ENCODE results near the gene MPP4. TPM values are rescaled to one million over a fixed set of nuclear protein-coding genes. Genes with fewer than 3 reads are reported as not detected.

MPP4 gene
- total and polyA plus RNA-seq, 2 donors: 0.05 to 0.16 TPM

GRCh38 chr2:201644001-201644400 is 54.4 kb downstream of the MPP4 start:
- H3K36me3 ChIP-seq (ENCODE audit: control insufficient read depth in 2 of 2, insufficient read depth in 2 of 2, low read length in 1 of 2): no peaks in the 10 kb centered on the region
- peaks cover 4% of the 10 kb centered on the region in 2 donors for H3K4me1 ChIP-seq (ENCODE audit: control insufficient read depth in 2 of 2, insufficient read depth in 2 of 2, low read length in 2 of 2)
- H3K27ac ChIP-seq (ENCODE audit: low read depth in 1 of 2, low read length in 1 of 2): peak overlapping the region in 1 of 2 donors; percentile 36
- 87% methylated on average over 8 of the region's 8 CpGs for WGBS
- no peaks in the 10 kb centered on the region for H3K9me3 ChIP-seq (ENCODE audit: control insufficient read depth in 2 of 2, insufficient read depth in 1 of 2, low read length in 1 of 2)
- no peak overlapping the region for H3K4me3 ChIP-seq (ENCODE audit: low read length in 2 of 2)
- no peak for DNase-seq (ENCODE audit: low read depth in 6 of 9, low spot score in 9 of 9)
- H3K27me3 ChIP-seq (ENCODE audit: control insufficient read depth in 2 of 2, insufficient read depth in 1 of 2, low read length in 1 of 2): no peaks in the 10 kb centered on the region

GRCh38 chr2:201643216-201643890 is 55.1 kb downstream of the MPP4 start, which contains the start of gene TMEM237:
TMEM237 (minus strand) TSS chr2:201643503; CDS start chr2:201643400, 103 bp downstream.
- H3K4me1 ChIP-seq (ENCODE audit: control insufficient read depth in 2 of 2, insufficient read depth in 2 of 2, low read length in 2 of 2): peaks cover 4% of the 10 kb centered on the region in 2 donors
- WGBS: 1% methylated on average over 41 of the region's 41 CpGs
- peak within 1 kb of the TSS; percentile 84 to 89 for H3K27ac ChIP-seq (ENCODE audit: low read depth in 1 of 2, low read length in 1 of 2)

DNA sequence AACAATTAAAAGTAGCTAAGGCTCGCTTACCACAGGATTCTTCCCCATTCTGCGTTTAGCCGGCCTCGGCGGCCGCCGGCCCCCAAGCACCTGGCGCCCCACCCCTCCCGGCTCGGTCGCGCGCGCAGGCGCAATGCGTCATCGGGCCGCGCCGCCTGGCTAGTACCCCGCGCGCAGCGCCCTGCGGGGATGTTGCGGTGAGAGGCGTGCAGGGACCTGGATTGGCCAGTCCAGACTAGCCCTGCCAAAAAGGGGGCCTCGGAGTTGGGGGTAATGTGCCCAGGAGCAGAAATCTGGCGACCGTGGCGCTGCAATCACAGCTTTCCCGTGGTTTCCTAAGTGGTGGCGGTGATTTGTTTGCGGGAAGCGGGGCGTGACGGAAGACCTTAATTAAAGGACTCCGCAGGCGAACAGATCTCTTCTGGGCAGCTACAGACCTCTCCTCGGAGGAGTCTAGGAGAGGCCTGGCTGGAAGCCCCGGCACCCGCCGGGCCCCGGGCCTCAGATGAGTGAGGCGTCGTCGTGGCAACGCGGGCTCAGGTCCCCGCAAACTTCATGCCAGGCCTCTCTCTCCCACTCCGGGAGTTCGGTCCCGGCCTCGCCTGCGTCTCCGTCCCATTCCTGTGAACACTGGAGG is 55.7 kb downstream of the MPP4 start:
- under 1% methylated on average over 56 of the region's 56 CpGs for WGBS
- no peaks in the 10 kb centered on the region for H3K9me3 ChIP-seq (ENCODE audit: control insufficient read depth in 2 of 2, insufficient read depth in 1 of 2, low read length in 1 of 2)
- DNase-seq (ENCODE audit: low read depth in 6 of 9, low spot score in 9 of 9): peak; percentile 52 to 89 (median 79)
- H3K27me3 ChIP-seq (ENCODE audit: control insufficient read depth in 2 of 2, insufficient read depth in 1 of 2, low read length in 1 of 2): no peaks in the 10 kb centered on the region
- peak overlapping the region; percentile 95 to 99 for H3K4me3 ChIP-seq (ENCODE audit: low read length in 2 of 2)
- H3K27ac ChIP-seq (ENCODE audit: low read depth in 1 of 2, low read length in 1 of 2): peak overlapping the region; percentile 84 to 89
- H3K36me3 ChIP-seq (ENCODE audit: control insufficient read depth in 2 of 2, insufficient read depth in 2 of 2, low read length in 1 of 2): peaks cover 3 to 5% of the 10 kb centered on the region in 2 donors
- H3K4me1 ChIP-seq (ENCODE audit: control insufficient read depth in 2 of 2, insufficient read depth in 2 of 2, low read length in 2 of 2): peaks cover 4% of the 10 kb centered on the region in 2 donors

More at GRCh38 chr2:201643216-201643890, 55.1 kb downstream of the MPP4 start, which contains the start of gene TMEM237:
- H3K4me3 ChIP-seq (ENCODE audit: low read length in 2 of 2): peak within 1 kb of the TSS; percentile 95 to 99
- H3K27me3 ChIP-seq (ENCODE audit: control insufficient read depth in 2 of 2, insufficient read depth in 1 of 2, low read length in 1 of 2): no peaks in the 10 kb centered on the region
- H3K9me3 ChIP-seq (ENCODE audit: control insufficient read depth in 2 of 2, insufficient read depth in 1 of 2, low read length in 1 of 2): no peaks in the 10 kb centered on the region
- peaks cover 3 to 4% of the 10 kb centered on the region in 2 donors for H3K36me3 ChIP-seq (ENCODE audit: control insufficient read depth in 2 of 2, insufficient read depth in 2 of 2, low read length in 1 of 2)
- DNase-seq (ENCODE audit: low read depth in 6 of 9, low spot score in 9 of 9): peak; percentile 21 to 76 (median 56)

- under 1% methylated on average over 16 of the region's 16 CpGs for WGBS
Observed at GRCh38 chr2:201642086-201642578, 56.3 kb downstream of the MPP4 start.

DNA sequence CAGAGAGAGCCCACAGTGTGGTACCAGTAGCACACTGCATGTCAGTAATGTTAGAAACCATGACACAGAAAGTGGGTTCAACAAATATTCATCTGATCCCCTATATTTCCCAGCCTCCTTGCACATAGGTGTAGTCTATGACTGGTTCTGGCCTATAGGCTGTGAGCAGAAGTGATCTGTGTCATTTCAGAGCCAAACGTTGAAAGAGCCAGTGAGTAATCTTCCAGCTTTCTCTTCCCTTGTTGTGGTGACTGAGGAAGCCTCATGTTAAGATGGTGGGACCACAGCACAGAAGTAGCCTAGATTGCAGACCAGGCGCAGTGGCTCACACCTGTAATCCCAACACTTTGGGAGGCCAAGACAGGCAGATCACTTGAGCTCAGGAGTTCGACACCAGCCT is 59.2 kb downstream of the MPP4 start:
- peaks cover 4% of the 10 kb centered on the region in 2 donors for H3K4me1 ChIP-seq (ENCODE audit: control insufficient read depth in 2 of 2, insufficient read depth in 2 of 2, low read length in 2 of 2)
- no peaks in the 10 kb centered on the region for H3K9me3 ChIP-seq (ENCODE audit: control insufficient read depth in 2 of 2, insufficient read depth in 1 of 2, low read length in 1 of 2)
- H3K27me3 ChIP-seq (ENCODE audit: control insufficient read depth in 2 of 2, insufficient read depth in 1 of 2, low read length in 1 of 2): no peaks in the 10 kb centered on the region
- DNase-seq (ENCODE audit: low read depth in 6 of 9, low spot score in 9 of 9): peak in 1 of 9 donors; percentile 20
- H3K27ac ChIP-seq (ENCODE audit: low read depth in 1 of 2, low read length in 1 of 2): no peak overlapping the region
- peaks cover 3 to 21% of the 10 kb centered on the region in 2 donors for H3K36me3 ChIP-seq (ENCODE audit: control insufficient read depth in 2 of 2, insufficient read depth in 2 of 2, low read length in 1 of 2)
- no peak overlapping the region for H3K4me3 ChIP-seq (ENCODE audit: low read length in 2 of 2)
- WGBS: 79% methylated on average over 3 of the region's 3 CpGs

More at GRCh38 chr2:201642086-201642578, 56.3 kb downstream of the MPP4 start:
- Histone ChIP-seq H3K4me3 (ENCODE audit: low read length in 2 of 2) (peak overlapping the region; percentile 95 to 99), H3K27me3 (ENCODE audit: control insufficient read depth in 2 of 2, insufficient read depth in 1 of 2, low read length in 1 of 2) (no peaks in the 10 kb centered on the region), H3K4me1 (ENCODE audit: control insufficient read depth in 2 of 2, insufficient read depth in 2 of 2, low read length in 2 of 2) (peaks cover 4% of the 10 kb centered on the region in 2 donors), H3K9me3 (ENCODE audit: control insufficient read depth in 2 of 2, insufficient read depth in 1 of 2, low read length in 1 of 2) (no peaks in the 10 kb centered on the region), H3K36me3 (ENCODE audit: control insufficient read depth in 2 of 2, insufficient read depth in 2 of 2, low read length in 1 of 2) (peaks cover 3 to 7% of the 10 kb centered on the region in 2 donors), H3K27ac (ENCODE audit: low read depth in 1 of 2, low read length in 1 of 2) (peak overlapping the region; percentile 84 to 89)
- no peak for DNase-seq (ENCODE audit: low read depth in 6 of 9, low spot score in 9 of 9)

DNA sequence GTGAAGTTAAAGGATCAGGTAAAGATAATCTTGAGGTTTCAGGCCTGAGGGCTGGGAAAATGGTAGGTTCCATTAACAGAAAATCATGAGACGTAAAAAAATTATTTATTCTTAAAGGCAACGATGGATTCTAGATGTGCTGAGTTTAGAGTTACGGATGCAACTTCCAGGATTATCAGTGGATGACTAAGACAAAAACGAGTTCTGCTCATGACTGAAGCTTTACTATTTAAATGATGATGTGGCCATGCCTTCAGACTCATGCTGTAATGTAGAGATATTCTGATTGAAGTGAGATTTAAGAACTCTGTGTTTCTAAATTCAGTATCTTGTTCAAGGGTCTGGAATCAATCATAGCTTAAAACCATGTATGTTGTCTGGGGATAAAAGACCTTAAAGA is 60.1 kb downstream of the MPP4 start:
- 98% methylated on average over 4 of the region's 4 CpGs for WGBS
- Histone ChIP-seq H3K27ac (ENCODE audit: low read depth in 1 of 2, low read length in 1 of 2) (no peak overlapping the region), H3K9me3 (ENCODE audit: control insufficient read depth in 2 of 2, insufficient read depth in 1 of 2, low read length in 1 of 2) (no peaks in the 10 kb centered on the region), H3K27me3 (ENCODE audit: control insufficient read depth in 2 of 2, insufficient read depth in 1 of 2, low read length in 1 of 2) (no peaks in the 10 kb centered on the region), H3K4me3 (ENCODE audit: low read length in 2 of 2) (no peak overlapping the region), H3K4me1 (ENCODE audit: control insufficient read depth in 2 of 2, insufficient read depth in 2 of 2, low read length in 2 of 2) (peaks cover 4% of the 10 kb centered on the region in 2 donors), H3K36me3 (ENCODE audit: control insufficient read depth in 2 of 2, insufficient read depth in 2 of 2, low read length in 1 of 2) (peaks cover 3 to 29% of the 10 kb centered on the region in 2 donors)
- DNase-seq (ENCODE audit: low read depth in 6 of 9, low spot score in 9 of 9): no peak

DNA sequence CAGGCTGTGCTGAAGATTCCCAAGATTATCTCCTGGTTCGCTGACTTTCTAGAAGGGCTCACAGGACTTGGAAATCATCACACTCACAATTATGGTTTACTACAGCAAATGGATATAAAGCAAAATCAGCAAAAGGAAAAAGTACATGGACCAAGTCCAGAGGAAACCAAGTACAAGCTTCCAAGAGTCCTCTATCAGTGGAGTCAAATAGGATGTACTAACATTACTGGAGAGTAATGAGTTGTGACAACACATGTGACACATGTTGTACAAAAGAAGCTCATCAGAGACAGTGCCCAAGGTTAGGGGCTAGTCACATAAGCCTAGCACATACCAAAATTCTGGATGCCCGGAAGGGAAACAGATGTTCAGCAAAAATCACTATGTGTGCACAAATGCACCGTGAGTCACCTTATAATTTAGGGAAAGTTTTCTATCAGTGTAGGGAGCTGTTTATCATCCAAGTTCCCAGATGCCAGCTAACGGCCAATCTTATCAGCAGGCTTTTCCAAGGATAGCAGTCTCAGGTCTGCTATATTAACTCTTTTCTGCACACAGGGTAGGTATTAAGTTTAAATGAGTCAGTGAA is 64.7 kb downstream of the MPP4 start:
- H3K27ac ChIP-seq (ENCODE audit: low read depth in 1 of 2, low read length in 1 of 2): no peak overlapping the region
- no peak overlapping the region for H3K4me3 ChIP-seq (ENCODE audit: low read length in 2 of 2)
- DNase-seq (ENCODE audit: low read depth in 6 of 9, low spot score in 9 of 9): no peak
- no peaks in the 10 kb centered on the region for H3K4me1 ChIP-seq (ENCODE audit: control insufficient read depth in 2 of 2, insufficient read depth in 2 of 2, low read length in 2 of 2)
- WGBS: 98% methylated on average over 4 of the region's 4 CpGs
- H3K9me3 ChIP-seq (ENCODE audit: control insufficient read depth in 2 of 2, insufficient read depth in 1 of 2, low read length in 1 of 2): no peaks in the 10 kb centered on the region
- no peaks in the 10 kb centered on the region for H3K27me3 ChIP-seq (ENCODE audit: control insufficient read depth in 2 of 2, insufficient read depth in 1 of 2, low read length in 1 of 2)
- peaks cover 11 to 49% of the 10 kb centered on the region in 2 donors for H3K36me3 ChIP-seq (ENCODE audit: control insufficient read depth in 2 of 2, insufficient read depth in 2 of 2, low read length in 1 of 2)

DNA sequence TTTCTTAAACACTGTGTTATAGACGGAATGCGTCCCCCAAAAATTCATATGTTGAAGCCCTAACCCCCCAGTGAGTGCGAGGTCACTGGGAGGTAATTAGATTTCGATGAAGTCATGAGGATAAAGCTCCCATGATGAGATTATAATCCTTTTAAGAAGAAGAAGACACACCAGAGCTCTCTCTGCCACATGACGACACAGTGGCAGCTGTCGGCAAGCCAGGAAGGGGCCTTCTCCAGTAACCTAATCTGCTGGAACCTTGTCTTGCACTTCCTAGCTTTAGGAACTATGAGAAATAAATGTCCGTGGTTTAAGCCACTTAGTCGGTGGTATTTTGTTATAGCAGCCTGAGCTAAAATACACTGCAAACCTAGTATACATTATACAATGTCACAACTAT is 67.4 kb downstream of the MPP4 start:
- H3K36me3 ChIP-seq (ENCODE audit: control insufficient read depth in 2 of 2, insufficient read depth in 2 of 2, low read length in 1 of 2): peaks cover 17 to 38% of the 10 kb centered on the region in 2 donors
- DNase-seq (ENCODE audit: low read depth in 6 of 9, low spot score in 9 of 9): no peak

GRCh38 chr2:201630577-201630976 is 67.9 kb downstream of the MPP4 start:
- H3K4me1 ChIP-seq (ENCODE audit: control insufficient read depth in 2 of 2, insufficient read depth in 2 of 2, low read length in 2 of 2): no peaks in the 10 kb centered on the region
- WGBS: 81% methylated on average over 2 of the region's 2 CpGs
- H3K36me3 ChIP-seq (ENCODE audit: control insufficient read depth in 2 of 2, insufficient read depth in 2 of 2, low read length in 1 of 2): peaks cover 17 to 37% of the 10 kb centered on the region in 2 donors

More for the DNA sequence above, 67.4 kb downstream of the MPP4 start:
- Histone ChIP-seq H3K4me1 (ENCODE audit: control insufficient read depth in 2 of 2, insufficient read depth in 2 of 2, low read length in 2 of 2) (no peaks in the 10 kb centered on the region), H3K27me3 (ENCODE audit: control insufficient read depth in 2 of 2, insufficient read depth in 1 of 2, low read length in 1 of 2) (no peaks in the 10 kb centered on the region), H3K27ac (ENCODE audit: low read depth in 1 of 2, low read length in 1 of 2) (no peak overlapping the region), H3K4me3 (ENCODE audit: low read length in 2 of 2) (no peak overlapping the region), H3K9me3 (ENCODE audit: control insufficient read depth in 2 of 2, insufficient read depth in 1 of 2, low read length in 1 of 2) (no peaks in the 10 kb centered on the region)
- WGBS: 98% methylated on average over 8 of the region's 8 CpGs

More at GRCh38 chr2:201630577-201630976, 67.9 kb downstream of the MPP4 start:
- no peak for DNase-seq (ENCODE audit: low read depth in 6 of 9, low spot score in 9 of 9)
- Histone ChIP-seq H3K9me3 (ENCODE audit: control insufficient read depth in 2 of 2, insufficient read depth in 1 of 2, low read length in 1 of 2) (no peaks in the 10 kb centered on the region), H3K27me3 (ENCODE audit: control insufficient read depth in 2 of 2, insufficient read depth in 1 of 2, low read length in 1 of 2) (no peaks in the 10 kb centered on the region), H3K4me3 (ENCODE audit: low read length in 2 of 2) (no peak overlapping the region), H3K27ac (ENCODE audit: low read depth in 1 of 2, low read length in 1 of 2) (no peak overlapping the region)

All from thymus (tissue), 11 donors.